Measurements from ENCODE around the gene RAD51B. TPM values are rescaled to one million over a fixed set of nuclear protein-coding genes. Genes with fewer than 3 reads are reported as not detected.

Gene RAD51B
- total RNA-seq, 1 experiment from 2014 or later, result 23.3 TPM

DNA sequence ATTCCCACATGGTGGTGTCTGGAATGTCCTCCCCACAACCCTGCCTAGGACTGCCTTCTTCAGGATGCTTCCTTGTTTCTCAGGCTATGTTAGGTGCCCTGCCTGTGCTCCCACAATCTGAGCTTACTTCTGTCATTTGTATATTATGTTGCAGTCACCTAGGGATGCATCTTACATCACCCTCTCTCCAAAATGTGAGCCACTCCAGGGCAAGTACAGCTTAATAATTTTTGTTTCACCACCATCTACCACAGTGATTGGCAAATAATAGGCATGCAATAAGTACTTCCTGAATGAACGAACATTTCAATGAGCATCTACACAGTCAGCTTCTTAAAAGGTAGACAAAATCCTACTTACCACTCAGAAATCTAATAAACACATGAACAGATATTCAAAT, 40.8 kb upstream of the RAD51B start:
- TF ChIP-seq, protein P1, sequence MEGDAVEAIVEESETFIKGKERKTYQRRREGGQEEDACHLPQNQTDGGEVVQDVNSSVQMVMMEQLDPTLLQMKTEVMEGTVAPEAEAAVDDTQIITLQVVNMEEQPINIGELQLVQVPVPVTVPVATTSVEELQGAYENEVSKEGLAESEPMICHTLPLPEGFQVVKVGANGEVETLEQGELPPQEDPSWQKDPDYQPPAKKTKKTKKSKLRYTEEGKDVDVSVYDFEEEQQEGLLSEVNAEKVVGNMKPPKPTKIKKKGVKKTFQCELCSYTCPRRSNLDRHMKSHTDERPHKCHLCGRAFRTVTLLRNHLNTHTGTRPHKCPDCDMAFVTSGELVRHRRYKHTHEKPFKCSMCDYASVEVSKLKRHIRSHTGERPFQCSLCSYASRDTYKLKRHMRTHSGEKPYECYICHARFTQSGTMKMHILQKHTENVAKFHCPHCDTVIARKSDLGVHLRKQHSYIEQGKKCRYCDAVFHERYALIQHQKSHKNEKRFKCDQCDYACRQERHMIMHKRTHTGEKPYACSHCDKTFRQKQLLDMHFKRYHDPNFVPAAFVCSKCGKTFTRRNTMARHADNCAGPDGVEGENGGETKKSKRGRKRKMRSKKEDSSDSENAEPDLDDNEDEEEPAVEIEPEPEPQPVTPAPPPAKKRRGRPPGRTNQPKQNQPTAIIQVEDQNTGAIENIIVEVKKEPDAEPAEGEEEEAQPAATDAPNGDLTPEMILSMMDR (conservative IDR thresholded peaks at IDR 0.05; ENCODE audit: low read depth, low read length), result no peak
- TF ChIP-seq EZH2 (IDR thresholded peaks at IDR 0.05; ENCODE audit: borderline replicate concordance, low read depth, low read length, poor library complexity, severe bottlenecking), result no peak
- no peak for DNase-seq (ENCODE audit: low spot score)
- CTCF ChIA-PET, result no interaction called here
- no TSS peak for BruUV-seq (replicated peaks)
- Histone ChIP-seq H3K36me3 (ENCODE audit: insufficient read depth, low read length, poor library complexity, severe bottlenecking) (peaks cover 48% of the 10 kb centered on the region), H3K27me3 (replicated peaks; ENCODE audit: insufficient read depth, low read depth, low read length, poor library complexity) (no peaks in the 10 kb centered on the region), H3K4me1 (ENCODE audit: insufficient read depth, low read length, poor library complexity, severe bottlenecking) (no peaks in the 10 kb centered on the region), H3K27ac (ENCODE audit: low read depth, low read length, poor library complexity, severe bottlenecking) (no peak overlapping the region), H3K9me3 (ENCODE audit: low read depth, low read length, poor library complexity, severe bottlenecking) (no peaks in the 10 kb centered on the region), H3K4me3 (ENCODE audit: low read depth, low read length, poor library complexity, severe bottlenecking) (no peak overlapping the region)
- POLR2A ChIA-PET (ENCODE audit: low non-redundant PET), result no interaction called here
- intact Hi-C loops (cut with micrococcal nuclease; ENCODE audit: unreplicated experiment), result no loop called here

DNA sequence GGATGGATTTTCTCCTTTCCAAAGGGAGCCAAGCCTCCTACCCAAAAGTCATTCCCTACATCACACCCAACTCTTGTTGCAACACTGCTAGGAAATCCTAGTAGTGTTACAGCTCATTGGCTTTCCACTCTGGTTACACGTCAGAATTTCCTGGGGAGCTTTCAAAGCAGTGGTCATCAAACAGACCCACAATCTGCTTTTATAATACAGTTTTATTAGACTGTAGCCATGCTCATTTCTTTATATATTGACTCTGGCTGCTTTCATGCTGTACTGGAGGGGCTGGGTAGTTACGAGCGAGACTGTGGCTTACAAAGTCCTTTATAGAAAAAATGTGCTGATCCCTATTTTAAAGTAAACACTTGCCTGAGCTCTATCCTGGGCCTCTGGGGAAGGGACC, 37.5 kb upstream of the RAD51B start:
- H3K36me3 ChIP-seq (ENCODE audit: insufficient read depth, low read length, poor library complexity, severe bottlenecking), result peaks cover 38% of the 10 kb centered on the region

DNA sequence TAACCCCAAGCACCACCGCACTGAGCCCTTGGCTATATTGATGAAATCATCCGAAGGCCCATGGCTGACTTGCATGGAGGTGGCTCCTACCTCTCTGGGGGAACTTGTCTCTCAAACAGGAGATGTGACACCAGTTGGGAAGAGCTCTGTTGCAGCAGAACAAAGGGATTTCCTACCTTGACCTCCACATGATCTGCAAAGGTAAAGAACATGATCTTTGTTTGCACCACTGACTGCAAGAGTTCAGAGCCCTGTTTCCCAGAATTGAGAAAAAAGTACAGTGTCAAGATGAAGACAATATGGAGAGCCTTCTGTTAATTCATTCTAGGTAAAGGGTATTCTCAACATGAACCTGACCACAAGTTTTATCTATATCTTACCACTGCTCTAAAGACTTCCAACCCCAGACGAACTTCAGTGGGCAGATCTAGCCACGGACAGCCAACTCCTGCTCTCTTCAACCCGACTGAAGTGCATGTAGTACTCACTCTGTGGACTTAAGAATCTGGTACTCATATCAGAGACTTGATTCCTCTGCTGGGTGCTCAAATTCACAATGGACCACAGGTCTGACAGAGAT, 35.2 kb upstream of the RAD51B start:
- Histone ChIP-seq H3K9me3 (ENCODE audit: low read depth, low read length, poor library complexity, severe bottlenecking) (no peaks in the 10 kb centered on the region), H3K27me3 (replicated peaks; ENCODE audit: insufficient read depth, low read depth, low read length, poor library complexity) (no peaks in the 10 kb centered on the region), H3K4me1 (ENCODE audit: insufficient read depth, low read length, poor library complexity, severe bottlenecking) (no peaks in the 10 kb centered on the region), H3K27ac (ENCODE audit: low read depth, low read length, poor library complexity, severe bottlenecking) (no peak overlapping the region), H3K4me3 (ENCODE audit: low read depth, low read length, poor library complexity, severe bottlenecking) (no peak overlapping the region), H3K36me3 (ENCODE audit: insufficient read depth, low read length, poor library complexity, severe bottlenecking) (peaks cover 37% of the 10 kb centered on the region)
- BruUV-seq (replicated peaks), result no TSS peak
- POLR2A ChIA-PET (ENCODE audit: low non-redundant PET), result interaction anchor here (0.8 kb wide), 1 partner anchor 32 kb away, joined by 4 read pairs; the partner anchor contains the start of gene ZFYVE26
- TF ChIP-seq, protein P1 (conservative IDR thresholded peaks at IDR 0.05; ENCODE audit: low read depth, low read length), result no peak
- no peak for TF ChIP-seq EZH2 (IDR thresholded peaks at IDR 0.05; ENCODE audit: borderline replicate concordance, low read depth, low read length, poor library complexity, severe bottlenecking)
- intact Hi-C loops (cut with micrococcal nuclease; ENCODE audit: unreplicated experiment), result no loop called here
- no peak for DNase-seq (ENCODE audit: low spot score)
- CTCF ChIA-PET, result no interaction called here

More for the DNA sequence above, 37.5 kb upstream of the RAD51B start:
- no peaks in the 10 kb centered on the region for H3K9me3 ChIP-seq (ENCODE audit: low read depth, low read length, poor library complexity, severe bottlenecking)
- DNase-seq (ENCODE audit: low spot score), result no peak
- TF ChIP-seq, protein P1 (conservative IDR thresholded peaks at IDR 0.05; ENCODE audit: low read depth, low read length), result no peak
- TF ChIP-seq EZH2 (IDR thresholded peaks at IDR 0.05; ENCODE audit: borderline replicate concordance, low read depth, low read length, poor library complexity, severe bottlenecking), result no peak
- H3K27ac ChIP-seq (ENCODE audit: low read depth, low read length, poor library complexity, severe bottlenecking), result no peak overlapping the region
- POLR2A ChIA-PET (ENCODE audit: low non-redundant PET), result no interaction called here
- BruUV-seq (replicated peaks), result no TSS peak
- H3K4me3 ChIP-seq (ENCODE audit: low read depth, low read length, poor library complexity, severe bottlenecking), result no peak overlapping the region
- intact Hi-C loops (cut with micrococcal nuclease; ENCODE audit: unreplicated experiment), result no loop called here
- CTCF ChIA-PET, result no interaction called here
- H3K27me3 ChIP-seq (replicated peaks; ENCODE audit: insufficient read depth, low read depth, low read length, poor library complexity), result no peaks in the 10 kb centered on the region
- no peaks in the 10 kb centered on the region for H3K4me1 ChIP-seq (ENCODE audit: insufficient read depth, low read length, poor library complexity, severe bottlenecking)

Data from A673 (cell line).